Uterus (tissue), 2 donors: Measurements from ENCODE around the gene OR1E2.

Experiments
- CTCF ChIP-seq, 4 experiments: fragments of 200-600 bp in 2 of 4; fragments of 450-650 bp in 2 of 4; sonication (generic) in 2 of 4; IDR thresholded peaks; one replicate each; pipeline ENCODE4 v1.5.1; 2016 to 2019; ENCODE audit warnings: antibody characterized with exemption in 4 of 4, mild to moderate bottlenecking in 2 of 4, moderate library complexity in 1 of 4
- POLR2A ChIP-seq, 2 donors: fragments of 450-650 bp; IDR thresholded peaks; one replicate each; pipeline ENCODE4 v1.6.1; 2016; ENCODE audit warnings: antibody characterized with exemption in 2 of 2, mild to moderate bottlenecking in 1 of 2, moderate library complexity in 1 of 2

GRCh38 chr17:3398310-3398709, 35.3 kb downstream of the OR1E2 start, which contains the start of gene OR1E1:
- TF ChIP-seq CTCF (IDR thresholded peaks at IDR 0.05) (no peak), POLR2A (IDR thresholded peaks at IDR 0.05) (no peak)
